Measurements from ENCODE around the gene GALNT7.

DNA sequence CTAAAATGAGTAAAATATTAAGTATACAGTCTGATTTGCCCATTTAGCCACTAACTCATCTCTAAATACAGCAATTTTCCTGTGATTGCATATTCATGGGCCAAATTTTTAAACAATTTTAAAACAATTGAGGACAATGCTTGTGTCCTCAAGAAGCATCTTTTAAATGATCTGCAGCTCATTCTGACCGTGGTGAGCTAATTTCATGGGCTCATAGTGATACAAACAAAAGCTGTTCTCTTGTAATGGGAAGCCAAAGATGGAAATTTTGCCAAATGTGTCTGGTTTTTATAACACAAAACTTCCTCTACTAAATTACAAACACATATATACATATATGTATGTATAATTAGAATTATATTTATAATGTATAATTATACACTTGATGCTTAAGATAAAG is 125.8 kb downstream of the GALNT7 start:
- no peak for TF ChIP-seq POLR2AphosphoS5 (IDR thresholded peaks at IDR 0.05; ENCODE audit: low read depth, low read length)
- TF ChIP-seq TAF1 (IDR thresholded peaks at IDR 0.05; ENCODE audit: borderline replicate concordance, insufficient read depth, low read length): no peak

Measured in PFSK-1 (cell line).